GM21360 (cell line): Measurements from ENCODE around the gene CDC42SE2.

Source experiments
- ATAC-seq: cut with Tn5 transposase; IDR thresholded peaks from one replicate; pipeline ENCODE4 v1.9.1; 2021; ENCODE audit warnings: mild to moderate bottlenecking, moderate library complexity; ENCODE audit not compliant: unreplicated experiment

Gene CDC42SE2, protein sequence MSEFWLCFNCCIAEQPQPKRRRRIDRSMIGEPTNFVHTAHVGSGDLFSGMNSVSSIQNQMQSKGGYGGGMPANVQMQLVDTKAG

GRCh38 chr5:131263648-131264450, at the start of gene CDC42SE2:
Gene CDC42SE2, plus strand, starts transcription at chr5:131264053. Its CDS starts 95,441 bp downstream, at chr5:131359494.
- peak; percentile 88 for ATAC-seq

DNA sequence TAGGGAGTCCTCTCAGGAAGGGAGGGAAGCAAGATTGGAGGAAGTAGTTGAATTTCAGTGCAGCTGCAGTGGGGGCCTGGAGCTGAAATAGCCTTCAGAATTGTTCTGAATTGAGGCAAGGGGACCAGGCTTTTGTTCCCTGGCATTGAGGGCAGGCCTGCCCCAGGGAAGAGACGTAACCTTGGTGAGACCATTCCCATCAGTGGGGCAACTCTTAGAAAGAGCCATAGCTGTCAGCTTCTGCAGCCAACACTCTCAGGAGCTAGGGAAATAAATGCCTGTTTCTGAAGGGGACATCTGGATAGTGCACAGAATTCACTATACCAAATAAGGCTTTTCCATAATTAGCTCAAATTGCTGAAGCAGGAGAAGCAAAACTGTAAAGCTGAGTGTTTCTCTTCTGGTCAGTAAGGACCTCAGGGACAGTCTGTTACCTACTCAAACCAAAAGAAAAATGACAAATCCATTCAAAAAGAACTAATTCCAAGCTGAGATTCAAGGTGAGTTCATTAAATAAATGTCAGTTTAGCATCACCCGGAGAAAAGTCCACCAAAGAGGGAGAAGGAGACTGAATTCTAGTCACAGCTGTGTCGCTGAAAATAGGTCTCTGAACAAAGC, 49.1 kb upstream of the CDC42SE2 start:
- no peak for ATAC-seq

GRCh38 chr5:131217791-131218190, 46.1 kb upstream of the CDC42SE2 start:
- ATAC-seq: no peak

DNA sequence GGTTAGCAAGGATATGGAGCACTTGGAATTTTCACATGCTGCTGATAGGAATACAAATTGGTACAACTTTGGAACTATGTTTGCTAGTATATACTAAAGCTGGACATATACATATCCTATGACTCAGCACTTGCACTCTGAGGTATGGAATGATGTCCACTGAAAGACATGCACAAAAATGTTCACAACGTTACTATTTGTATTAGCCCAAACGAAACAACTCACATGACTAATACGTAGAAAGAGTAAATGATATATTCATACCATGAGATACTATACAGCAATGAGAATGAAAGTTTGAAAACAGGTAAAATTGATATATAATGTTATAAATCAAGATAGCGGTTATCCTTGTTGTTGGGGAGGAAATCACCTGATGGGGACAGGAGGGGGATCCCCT, 45.5 kb upstream of the CDC42SE2 start:
- ATAC-seq: peak; percentile 53

DNA sequence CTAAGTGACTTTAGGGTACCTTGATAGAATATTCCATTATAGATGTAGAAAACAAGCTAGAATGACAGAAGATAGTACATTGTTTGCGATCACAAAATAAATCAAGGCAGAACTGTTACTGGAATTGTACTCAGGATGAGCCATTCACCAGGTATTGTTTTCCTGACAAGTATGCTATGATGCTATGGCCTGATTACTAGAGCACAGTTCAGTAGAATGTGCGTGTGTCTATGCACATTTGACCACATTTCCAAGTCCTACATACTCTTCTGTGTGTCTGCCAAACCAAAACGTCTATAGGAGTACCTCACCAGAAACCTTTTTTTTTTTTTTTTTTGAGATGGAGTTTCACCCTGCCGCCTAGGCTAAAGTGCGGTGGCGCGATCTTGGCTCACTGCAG, 43.3 kb upstream of the CDC42SE2 start:
- ATAC-seq: no peak

- no peak for ATAC-seq
Observed at GRCh38 chr5:131221008-131221703, 42.7 kb upstream of the CDC42SE2 start.

DNA sequence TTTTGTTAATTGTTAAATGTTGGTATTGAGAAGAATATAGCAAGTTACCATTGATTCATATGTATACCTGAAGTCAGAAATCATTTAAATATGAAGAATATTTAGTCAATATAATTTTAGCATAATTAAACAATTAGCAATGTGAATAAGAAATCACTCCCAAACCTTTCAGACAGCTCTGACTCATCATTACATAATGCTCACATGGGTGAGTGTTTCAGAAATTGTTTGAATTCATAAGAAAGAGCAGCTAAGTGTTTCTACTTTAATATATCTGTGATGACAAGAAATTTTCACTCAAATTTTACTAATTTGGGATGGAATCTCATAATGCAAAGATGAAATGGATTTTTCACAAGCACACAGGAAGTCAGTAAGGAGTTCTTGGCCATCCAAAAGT, 42.0 kb upstream of the CDC42SE2 start:
- ATAC-seq: no peak

DNA sequence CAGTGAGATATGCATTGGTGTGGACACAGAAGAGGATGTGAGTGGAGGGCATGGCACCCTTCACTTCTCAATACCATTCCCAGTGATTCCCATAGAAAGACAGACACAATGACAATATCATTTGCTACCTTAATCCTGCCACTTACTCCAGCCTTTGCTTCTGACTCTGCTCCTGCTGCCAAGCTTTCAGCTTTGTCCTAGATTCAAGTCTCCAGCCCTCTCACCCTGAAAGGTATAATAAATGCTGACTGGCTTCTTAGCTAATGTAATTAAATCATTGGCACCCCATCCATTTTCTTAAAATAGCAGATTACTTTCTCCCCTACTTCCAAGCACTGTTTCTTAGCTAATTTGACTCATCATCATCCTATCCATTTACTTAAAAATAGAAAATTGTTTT, 41.1 kb upstream of the CDC42SE2 start:
- ATAC-seq: no peak

- ATAC-seq: no peak
Observed at GRCh38 chr5:131223751-131224386, 40.0 kb upstream of the CDC42SE2 start.

DNA sequence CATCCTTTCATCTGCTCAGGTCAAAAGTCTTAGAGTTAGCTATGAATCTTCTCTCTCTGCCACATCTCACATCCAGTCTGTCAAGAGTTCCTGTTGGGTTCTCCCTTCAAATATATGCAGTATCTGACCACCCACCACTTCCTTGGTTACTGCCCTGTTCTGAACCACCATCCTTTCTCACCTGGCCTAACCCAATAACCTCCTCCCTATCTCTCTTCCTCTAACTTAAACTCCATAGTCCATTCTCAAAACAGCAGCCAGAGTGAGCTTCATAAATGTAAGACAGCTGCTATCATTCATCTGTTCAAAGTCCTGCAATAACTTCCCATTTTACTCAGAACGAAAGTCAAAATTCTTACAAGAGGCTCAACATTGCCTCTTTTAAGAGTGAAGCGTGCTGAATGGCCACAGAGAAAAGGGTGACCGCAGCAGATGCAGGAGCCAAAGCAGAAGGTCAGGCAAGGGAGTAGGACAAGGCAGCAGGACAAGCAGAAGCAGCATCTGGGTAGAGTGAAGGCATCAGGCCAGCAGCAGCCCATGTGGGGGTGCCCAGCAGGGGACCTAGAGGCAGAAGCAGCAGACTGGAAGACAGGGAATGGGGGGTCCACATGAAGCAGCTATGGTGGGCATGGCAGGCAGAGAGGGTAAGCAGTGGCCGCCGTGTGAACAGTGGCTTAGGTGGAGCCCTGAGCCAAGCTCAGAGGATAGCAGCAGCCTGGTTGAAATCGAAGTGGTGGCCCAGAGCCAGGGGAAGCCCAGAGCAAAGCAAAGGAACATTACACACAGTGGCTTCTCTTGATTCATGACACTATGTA, 39.3 kb upstream of the CDC42SE2 start:
- ATAC-seq: peak; percentile 84

- no peak for ATAC-seq
Observed at GRCh38 chr5:131225282-131225974, 38.4 kb upstream of the CDC42SE2 start.

GRCh38 chr5:131226899-131227298, 37.0 kb upstream of the CDC42SE2 start:
- no peak for ATAC-seq

- no peak for ATAC-seq
Observed at GRCh38 chr5:131228646-131229045, 35.2 kb upstream of the CDC42SE2 start.

GRCh38 chr5:131229623-131230022, 34.2 kb upstream of the CDC42SE2 start:
- no peak for ATAC-seq

GRCh38 chr5:131230406-131230805, 33.4 kb upstream of the CDC42SE2 start:
- peak; percentile 86 for ATAC-seq

DNA sequence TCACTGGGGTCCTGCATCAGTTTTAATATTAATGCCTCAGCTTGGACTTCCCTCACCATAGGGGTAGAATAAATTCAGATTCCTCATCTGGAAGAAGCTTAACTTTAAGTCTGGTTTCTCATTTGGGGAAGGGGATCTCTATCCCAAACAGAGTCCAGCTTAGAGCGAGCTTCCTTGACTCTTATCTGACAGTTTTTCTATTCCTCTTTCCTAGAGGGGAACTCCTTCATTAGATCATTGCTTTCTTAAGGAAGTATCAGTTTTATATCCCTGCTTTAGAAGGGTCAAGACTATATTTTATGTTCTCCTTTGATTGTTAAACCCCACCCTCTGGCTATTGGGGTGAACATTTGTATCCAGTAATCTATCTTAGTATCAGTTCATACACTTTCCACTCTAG, 24.2 kb upstream of the CDC42SE2 start:
- no peak for ATAC-seq

DNA sequence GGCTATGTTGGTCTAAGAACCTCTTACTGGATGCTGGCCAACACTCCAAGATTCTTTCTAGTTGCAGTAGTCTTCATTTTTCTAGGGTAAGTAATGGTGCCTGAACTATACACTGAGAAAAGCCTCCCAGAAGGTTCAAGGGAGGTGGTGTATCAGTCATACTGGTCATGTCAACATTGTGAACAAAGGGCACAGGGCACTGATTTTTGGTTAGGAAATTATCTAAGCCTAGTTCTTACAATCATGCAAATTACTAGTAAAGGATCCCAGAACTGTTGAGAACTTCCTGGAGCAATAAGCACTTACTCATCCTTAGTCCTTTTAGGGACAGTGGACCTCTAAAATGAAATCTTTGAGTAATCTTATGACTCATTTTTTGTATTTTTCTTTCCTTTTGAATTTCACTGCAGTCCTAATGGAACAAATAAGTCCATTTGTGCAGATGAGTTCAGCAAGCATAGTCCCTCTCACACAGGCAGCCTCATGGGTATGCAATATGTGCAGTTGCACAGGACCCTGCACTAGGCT, 21.1 kb upstream of the CDC42SE2 start:
- no peak for ATAC-seq

GRCh38 chr5:131245312-131245711, 18.5 kb upstream of the CDC42SE2 start:
- no peak for ATAC-seq

- ATAC-seq: no peak
Observed at GRCh38 chr5:131245948-131246347, 17.9 kb upstream of the CDC42SE2 start.

DNA sequence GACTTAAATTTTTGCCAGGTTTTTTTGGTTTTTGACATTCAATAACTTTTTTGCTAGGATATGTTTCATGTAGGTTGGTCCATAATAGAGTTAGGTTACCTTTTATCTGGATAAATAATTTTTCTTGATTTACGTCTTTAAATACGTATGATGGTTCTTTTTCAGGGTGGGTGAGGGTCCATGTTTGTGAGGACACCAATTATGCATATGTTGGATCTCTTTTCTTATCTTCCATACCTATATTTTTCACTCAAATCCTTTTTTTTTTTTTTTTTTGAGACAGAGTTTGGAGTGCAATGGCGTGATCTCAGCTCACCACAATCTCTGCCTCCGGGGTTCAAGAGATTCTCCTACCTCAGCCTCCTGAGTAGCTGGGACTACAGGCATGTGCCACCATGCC, 17.3 kb upstream of the CDC42SE2 start:
- no peak for ATAC-seq
